AG04450 (cell line): ENCODE data around the gene RNF31. TPM values are rescaled to one million over a fixed set of nuclear protein-coding genes. Genes with fewer than 3 reads are reported as not detected.

Experiments used
- CTCF ChIA-PET: fragments of 300-600, 350-600 bp; formaldehyde crosslinking; extraction: SDS; loops from one replicate; lab custom pipeline; 2022; ENCODE audit warnings: antibody characterized with exemption, inconsistent platforms; lab: Charles Lee
- POLR2A ChIA-PET: fragments of 350-600 bp; formaldehyde crosslinking; extraction: SDS; loops from one replicate; lab custom pipeline; 2021; ENCODE audit warnings: antibody characterized with exemption, inconsistent platforms; lab: Yijun Ruan, JAX
- DNase-seq: peaks from one replicate; pipeline ENCODE4 v3.0.0-alpha.2; 2011; ENCODE audit warnings: low read depth, low spot score
- H3K27ac ChIP-seq: one replicate; pipeline ENCODE4 v1.5.1; 2012; ENCODE audit warnings: low read depth, low read length, control low read depth
- H3K27me3 ChIP-seq: one replicate; pipeline ENCODE4 v1.6.0; 2012; ENCODE audit warnings: low read length; ENCODE audit not compliant: control insufficient read depth, insufficient read depth
- H3K4me3 ChIP-seq: 2 replicates; pipeline ENCODE4 v1.5.1; 2011; ENCODE audit warnings: mild to moderate bottlenecking, low read depth, low read length, control low read depth
- H3K9me3 ChIP-seq: 2 replicates; pipeline ENCODE4 v1.5.1; 2012; ENCODE audit warnings: low read length; ENCODE audit not compliant: control insufficient read depth, insufficient read depth
- polyA plus RNA-seq: library from polyadenylated mRNA; depleted of rRNA; stranded (reverse); fragments of >200 nt; gene quantifications from 2 replicates; pipeline ENCODE4 v1.2.3, GENCODE V29; 2011
- TF ChIP-seq, protein P1 (sequence below): IDR thresholded peaks from 2 replicates; pipeline ENCODE4 v1.5.1; 2011; ENCODE audit warnings: low read depth, low read length, control low read depth, inconsistent platforms

The RNF31 gene
- polyA plus RNA-seq, 1 experiment, result 7.4 TPM

DNA sequence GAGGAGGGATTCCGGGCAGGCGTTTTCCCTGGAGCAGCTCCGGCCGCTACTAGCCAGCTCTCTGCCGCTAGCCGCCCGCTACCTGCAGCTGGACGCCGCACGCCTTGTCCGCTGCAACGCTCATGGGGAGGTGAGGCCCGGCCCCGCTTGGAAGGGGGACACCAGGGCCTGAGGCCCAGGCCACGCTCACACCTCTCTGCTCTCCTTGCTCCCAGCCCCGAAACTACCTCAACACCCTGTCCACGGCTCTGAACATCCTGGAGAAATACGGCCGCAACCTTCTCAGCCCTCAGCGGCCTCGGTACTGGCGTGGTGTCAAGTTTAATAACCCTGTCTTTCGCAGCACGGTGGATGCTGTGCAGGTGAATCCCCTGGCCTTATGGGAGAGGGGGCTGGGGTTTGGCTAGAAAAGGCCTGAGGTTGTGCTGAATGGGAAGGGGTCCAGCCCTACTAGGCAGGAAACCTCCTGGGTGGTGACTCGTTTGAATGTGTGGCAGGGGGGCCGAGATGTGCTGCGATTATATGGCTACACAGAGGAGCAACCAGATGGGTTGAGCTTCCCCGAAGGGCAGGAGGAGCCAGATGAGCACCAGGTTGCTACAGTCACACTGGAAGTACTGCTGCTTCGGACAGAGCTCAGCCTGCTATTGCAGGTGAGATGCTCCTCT lies 597 bp downstream of the RNF31 start:
- Histone ChIP-seq H3K9me3 (peaks cover 3% of the 10 kb centered on the region; the same call in 1 of the 2 replicates), H3K27ac (no peak overlapping the region), H3K27me3 (no peaks in the 10 kb centered on the region), H3K4me3 (peak overlapping the region; percentile 72)
- POLR2A ChIA-PET, result interaction anchor here (1.5 kb wide), 2 partner anchors 10 to 13 kb away, joined by 7 to 12 read pairs; partner anchors contain the start of gene IRF9
- DNase-seq, result no peak
- TF ChIP-seq, protein P1, sequence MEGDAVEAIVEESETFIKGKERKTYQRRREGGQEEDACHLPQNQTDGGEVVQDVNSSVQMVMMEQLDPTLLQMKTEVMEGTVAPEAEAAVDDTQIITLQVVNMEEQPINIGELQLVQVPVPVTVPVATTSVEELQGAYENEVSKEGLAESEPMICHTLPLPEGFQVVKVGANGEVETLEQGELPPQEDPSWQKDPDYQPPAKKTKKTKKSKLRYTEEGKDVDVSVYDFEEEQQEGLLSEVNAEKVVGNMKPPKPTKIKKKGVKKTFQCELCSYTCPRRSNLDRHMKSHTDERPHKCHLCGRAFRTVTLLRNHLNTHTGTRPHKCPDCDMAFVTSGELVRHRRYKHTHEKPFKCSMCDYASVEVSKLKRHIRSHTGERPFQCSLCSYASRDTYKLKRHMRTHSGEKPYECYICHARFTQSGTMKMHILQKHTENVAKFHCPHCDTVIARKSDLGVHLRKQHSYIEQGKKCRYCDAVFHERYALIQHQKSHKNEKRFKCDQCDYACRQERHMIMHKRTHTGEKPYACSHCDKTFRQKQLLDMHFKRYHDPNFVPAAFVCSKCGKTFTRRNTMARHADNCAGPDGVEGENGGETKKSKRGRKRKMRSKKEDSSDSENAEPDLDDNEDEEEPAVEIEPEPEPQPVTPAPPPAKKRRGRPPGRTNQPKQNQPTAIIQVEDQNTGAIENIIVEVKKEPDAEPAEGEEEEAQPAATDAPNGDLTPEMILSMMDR, result no peak
- CTCF ChIA-PET, result interaction anchor here (0.6 to 4.7 kb wide), 4 partner anchors 13 to 149 kb away, joined by 4 to 54 read pairs (median 7); partner anchors contain the start of gene IRF9

DNA sequence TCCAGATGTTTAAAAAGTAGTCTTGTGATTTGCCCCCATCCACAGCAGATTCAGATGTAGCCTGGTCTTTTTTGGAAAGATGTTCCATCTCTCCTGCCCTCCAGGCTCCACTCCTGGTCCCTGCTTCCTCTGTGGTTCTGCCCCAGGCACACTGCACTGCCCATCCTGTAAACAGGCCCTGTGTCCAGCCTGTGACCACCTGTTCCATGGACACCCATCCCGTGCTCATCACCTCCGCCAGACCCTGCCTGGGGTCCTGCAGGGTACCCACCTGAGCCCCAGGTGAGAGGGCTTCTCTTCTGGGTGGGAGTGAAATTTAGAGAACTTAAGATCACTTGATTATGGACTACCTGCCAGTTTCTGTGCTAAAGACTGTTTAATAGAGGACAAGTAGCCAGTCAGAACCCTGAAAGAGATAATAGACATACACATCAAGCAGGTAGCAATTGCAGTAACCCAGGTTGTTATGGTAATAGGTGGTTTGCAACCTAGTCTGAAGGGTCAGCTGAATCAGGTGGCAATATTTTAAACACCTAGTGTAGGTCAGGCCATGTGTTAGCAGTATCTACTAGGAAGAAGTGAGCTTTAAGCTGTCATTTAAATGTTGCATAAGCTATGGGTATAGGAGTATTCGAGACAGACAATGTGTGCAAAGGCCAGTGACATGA lies 2.1 kb downstream of the RNF31 start:
- Histone ChIP-seq H3K4me3 (no peak overlapping the region), H3K27me3 (no peaks in the 10 kb centered on the region), H3K9me3 (peaks cover 3% of the 10 kb centered on the region; the same call in 1 of the 2 replicates), H3K27ac (no peak overlapping the region)
- ChIA-PET CTCF (interaction anchor here (3.3 to 4.7 kb wide), 2 partner anchors 11 to 12 kb away, joined by 27 to 54 read pairs; partner anchors contain the start of gene IRF9), POLR2A (interaction anchor here (0.6 kb wide), 1 partner anchor 12 kb away, joined by 3 read pairs; the partner anchor contains the start of gene IRF9)
- TF ChIP-seq, protein P1, result no peak
- no peak for DNase-seq

DNA sequence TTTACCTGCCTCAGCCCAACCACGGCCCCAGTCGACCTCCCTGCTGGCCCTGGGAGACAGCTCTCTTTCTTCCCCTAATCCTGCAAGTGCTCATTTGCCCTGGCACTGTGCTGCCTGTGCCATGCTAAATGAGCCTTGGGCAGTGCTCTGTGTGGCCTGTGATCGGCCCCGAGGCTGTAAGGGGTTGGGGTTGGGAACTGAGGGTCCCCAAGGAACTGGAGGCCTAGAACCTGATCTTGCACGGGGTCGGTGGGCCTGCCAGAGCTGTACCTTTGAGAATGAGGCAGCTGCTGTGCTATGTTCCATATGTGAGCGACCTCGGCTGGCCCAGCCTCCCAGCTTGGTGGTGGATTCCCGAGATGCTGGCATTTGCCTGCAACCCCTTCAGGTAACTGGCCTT lies 2.8 kb downstream of the RNF31 start:
- Histone ChIP-seq H3K27ac (no peak overlapping the region), H3K9me3 (peaks cover 3% of the 10 kb centered on the region; the same call in 1 of the 2 replicates), H3K4me3 (no peak overlapping the region), H3K27me3 (no peaks in the 10 kb centered on the region)
- ChIA-PET POLR2A (interaction anchor here (0.6 kb wide), 1 partner anchor 11 kb away, joined by 3 read pairs; the partner anchor contains the start of gene IRF9), CTCF (interaction anchor here (3.3 kb wide), 1 partner anchor 11 kb away, joined by 27 read pairs; the partner anchor contains the start of gene IRF9)
- no peak for DNase-seq
- TF ChIP-seq, protein P1, result no peak

DNA sequence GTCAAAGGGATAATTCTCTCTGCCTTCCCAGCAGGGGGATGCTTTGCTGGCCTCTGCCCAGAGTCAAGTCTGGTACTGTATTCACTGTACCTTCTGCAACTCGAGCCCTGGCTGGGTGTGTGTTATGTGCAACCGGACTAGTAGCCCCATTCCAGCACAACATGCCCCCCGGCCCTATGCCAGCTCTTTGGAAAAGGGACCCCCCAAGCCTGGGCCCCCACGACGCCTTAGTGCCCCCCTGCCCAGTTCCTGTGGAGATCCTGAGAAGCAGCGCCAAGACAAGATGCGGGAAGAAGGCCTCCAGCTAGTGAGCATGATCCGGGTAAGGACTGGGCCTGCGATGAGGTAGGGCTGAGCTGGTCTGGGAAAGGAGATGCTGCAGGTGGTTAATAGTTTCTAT lies 3.3 kb downstream of the RNF31 start:
- no peak overlapping the region for H3K27ac ChIP-seq
- no peak overlapping the region for H3K4me3 ChIP-seq
- CTCF ChIA-PET, result interaction anchor here (3.3 kb wide), 1 partner anchor 11 kb away, joined by 27 read pairs; the partner anchor contains the start of gene IRF9
- TF ChIP-seq, protein P1, result no peak
- no peak for DNase-seq
- H3K27me3 ChIP-seq, result no peaks in the 10 kb centered on the region
- peaks cover 3% of the 10 kb centered on the region; the same call in 1 of the 2 replicates for H3K9me3 ChIP-seq
- POLR2A ChIA-PET, result no interaction called here
